NT2/D1 (cell line): ENCODE data around the gene ROCK2.

Experiments
- SUZ12 ChIP-seq: IDR thresholded peaks from 2 replicates; pipeline ENCODE4 v1.6.1; 2011; ENCODE audit not compliant: insufficient read length, insufficient read depth; ENCODE audit errors: extremely low read depth
- YY1 ChIP-seq: IDR thresholded peaks from 2 replicates; pipeline ENCODE4 v1.6.1; 2011; ENCODE audit not compliant: insufficient read length, insufficient read depth

DNA sequence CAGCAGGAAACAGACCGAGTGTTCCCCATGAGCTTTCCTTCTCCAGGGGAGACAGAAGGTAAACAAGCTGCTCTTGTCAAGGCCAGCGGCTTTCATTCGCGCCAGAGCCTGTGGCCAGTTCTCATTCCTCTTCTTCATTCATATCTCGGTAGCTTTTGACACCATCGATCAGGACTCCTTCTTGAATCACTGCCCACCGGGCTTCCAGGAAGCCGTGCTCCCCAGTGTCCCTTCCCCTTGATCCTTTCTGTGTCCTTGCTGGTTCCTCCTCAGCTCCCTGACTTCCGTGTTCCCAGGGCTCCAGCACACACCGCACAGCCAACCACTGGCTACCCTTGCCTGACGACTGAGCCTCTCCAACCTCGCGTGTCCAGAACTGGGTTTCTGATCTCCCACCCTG is 175.1 kb downstream of the ROCK2 start:
- TF ChIP-seq SUZ12, result no peak
- no peak for TF ChIP-seq YY1
